ENCODE measurements around the gene TMEM108.

TMEM108 gene

DNA sequence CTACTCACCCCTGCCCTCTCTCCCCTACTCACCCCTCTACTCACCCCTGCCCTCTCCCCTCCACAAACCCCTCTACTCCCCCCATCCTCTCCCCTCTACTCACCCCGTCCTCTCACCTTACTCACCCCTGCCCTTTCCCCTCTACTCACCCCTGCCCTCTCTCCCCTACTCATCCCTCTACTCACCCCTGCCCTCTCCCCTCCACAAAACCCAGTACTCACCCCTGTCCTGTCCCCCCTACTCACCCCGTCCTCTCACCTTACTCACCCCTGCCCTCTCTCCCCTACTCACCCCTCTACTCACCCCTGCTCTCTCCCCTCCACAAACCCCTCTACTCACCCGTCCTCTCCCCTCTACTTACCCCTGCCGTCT lies 375.8 kb downstream of the TMEM108 start (continued):
- no peak for TF ChIP-seq ZNF704 (tag by site-specific recombination; IDR thresholded peaks at IDR 0.05)
- no peak for TF ChIP-seq PATZ1 (tag by site-specific recombination; IDR thresholded peaks at IDR 0.05)
- no peak for TF ChIP-seq ZBTB26 (tag by site-specific recombination; optimal IDR thresholded peaks at IDR 0.05)
- TF ChIP-seq, protein P1, sequence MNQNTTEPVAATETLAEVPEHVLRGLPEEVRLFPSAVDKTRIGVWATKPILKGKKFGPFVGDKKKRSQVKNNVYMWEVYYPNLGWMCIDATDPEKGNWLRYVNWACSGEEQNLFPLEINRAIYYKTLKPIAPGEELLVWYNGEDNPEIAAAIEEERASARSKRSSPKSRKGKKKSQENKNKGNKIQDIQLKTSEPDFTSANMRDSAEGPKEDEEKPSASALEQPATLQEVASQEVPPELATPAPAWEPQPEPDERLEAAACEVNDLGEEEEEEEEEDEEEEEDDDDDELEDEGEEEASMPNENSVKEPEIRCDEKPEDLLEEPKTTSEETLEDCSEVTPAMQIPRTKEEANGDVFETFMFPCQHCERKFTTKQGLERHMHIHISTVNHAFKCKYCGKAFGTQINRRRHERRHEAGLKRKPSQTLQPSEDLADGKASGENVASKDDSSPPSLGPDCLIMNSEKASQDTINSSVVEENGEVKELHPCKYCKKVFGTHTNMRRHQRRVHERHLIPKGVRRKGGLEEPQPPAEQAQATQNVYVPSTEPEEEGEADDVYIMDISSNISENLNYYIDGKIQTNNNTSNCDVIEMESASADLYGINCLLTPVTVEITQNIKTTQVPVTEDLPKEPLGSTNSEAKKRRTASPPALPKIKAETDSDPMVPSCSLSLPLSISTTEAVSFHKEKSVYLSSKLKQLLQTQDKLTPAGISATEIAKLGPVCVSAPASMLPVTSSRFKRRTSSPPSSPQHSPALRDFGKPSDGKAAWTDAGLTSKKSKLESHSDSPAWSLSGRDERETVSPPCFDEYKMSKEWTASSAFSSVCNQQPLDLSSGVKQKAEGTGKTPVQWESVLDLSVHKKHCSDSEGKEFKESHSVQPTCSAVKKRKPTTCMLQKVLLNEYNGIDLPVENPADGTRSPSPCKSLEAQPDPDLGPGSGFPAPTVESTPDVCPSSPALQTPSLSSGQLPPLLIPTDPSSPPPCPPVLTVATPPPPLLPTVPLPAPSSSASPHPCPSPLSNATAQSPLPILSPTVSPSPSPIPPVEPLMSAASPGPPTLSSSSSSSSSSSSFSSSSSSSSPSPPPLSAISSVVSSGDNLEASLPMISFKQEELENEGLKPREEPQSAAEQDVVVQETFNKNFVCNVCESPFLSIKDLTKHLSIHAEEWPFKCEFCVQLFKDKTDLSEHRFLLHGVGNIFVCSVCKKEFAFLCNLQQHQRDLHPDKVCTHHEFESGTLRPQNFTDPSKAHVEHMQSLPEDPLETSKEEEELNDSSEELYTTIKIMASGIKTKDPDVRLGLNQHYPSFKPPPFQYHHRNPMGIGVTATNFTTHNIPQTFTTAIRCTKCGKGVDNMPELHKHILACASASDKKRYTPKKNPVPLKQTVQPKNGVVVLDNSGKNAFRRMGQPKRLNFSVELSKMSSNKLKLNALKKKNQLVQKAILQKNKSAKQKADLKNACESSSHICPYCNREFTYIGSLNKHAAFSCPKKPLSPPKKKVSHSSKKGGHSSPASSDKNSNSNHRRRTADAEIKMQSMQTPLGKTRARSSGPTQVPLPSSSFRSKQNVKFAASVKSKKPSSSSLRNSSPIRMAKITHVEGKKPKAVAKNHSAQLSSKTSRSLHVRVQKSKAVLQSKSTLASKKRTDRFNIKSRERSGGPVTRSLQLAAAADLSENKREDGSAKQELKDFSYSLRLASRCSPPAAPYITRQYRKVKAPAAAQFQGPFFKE (tag by site-specific recombination; IDR thresholded peaks at IDR 0.05; ENCODE audit: borderline replicate concordance), result no peak
- no peak for TF ChIP-seq MZF1 (tag by site-specific recombination; IDR thresholded peaks at IDR 0.05; ENCODE audit: borderline replicate concordance)
- TF ChIP-seq, protein P2, sequence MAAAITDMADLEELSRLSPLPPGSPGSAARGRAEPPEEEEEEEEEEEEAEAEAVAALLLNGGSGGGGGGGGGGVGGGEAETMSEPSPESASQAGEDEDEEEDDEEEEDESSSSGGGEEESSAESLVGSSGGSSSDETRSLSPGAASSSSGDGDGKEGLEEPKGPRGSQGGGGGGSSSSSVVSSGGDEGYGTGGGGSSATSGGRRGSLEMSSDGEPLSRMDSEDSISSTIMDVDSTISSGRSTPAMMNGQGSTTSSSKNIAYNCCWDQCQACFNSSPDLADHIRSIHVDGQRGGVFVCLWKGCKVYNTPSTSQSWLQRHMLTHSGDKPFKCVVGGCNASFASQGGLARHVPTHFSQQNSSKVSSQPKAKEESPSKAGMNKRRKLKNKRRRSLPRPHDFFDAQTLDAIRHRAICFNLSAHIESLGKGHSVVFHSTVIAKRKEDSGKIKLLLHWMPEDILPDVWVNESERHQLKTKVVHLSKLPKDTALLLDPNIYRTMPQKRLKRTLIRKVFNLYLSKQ (tag by site-specific recombination; IDR thresholded peaks at IDR 0.05; ENCODE audit: borderline replicate concordance), result no peak
- TF ChIP-seq, protein P3, sequence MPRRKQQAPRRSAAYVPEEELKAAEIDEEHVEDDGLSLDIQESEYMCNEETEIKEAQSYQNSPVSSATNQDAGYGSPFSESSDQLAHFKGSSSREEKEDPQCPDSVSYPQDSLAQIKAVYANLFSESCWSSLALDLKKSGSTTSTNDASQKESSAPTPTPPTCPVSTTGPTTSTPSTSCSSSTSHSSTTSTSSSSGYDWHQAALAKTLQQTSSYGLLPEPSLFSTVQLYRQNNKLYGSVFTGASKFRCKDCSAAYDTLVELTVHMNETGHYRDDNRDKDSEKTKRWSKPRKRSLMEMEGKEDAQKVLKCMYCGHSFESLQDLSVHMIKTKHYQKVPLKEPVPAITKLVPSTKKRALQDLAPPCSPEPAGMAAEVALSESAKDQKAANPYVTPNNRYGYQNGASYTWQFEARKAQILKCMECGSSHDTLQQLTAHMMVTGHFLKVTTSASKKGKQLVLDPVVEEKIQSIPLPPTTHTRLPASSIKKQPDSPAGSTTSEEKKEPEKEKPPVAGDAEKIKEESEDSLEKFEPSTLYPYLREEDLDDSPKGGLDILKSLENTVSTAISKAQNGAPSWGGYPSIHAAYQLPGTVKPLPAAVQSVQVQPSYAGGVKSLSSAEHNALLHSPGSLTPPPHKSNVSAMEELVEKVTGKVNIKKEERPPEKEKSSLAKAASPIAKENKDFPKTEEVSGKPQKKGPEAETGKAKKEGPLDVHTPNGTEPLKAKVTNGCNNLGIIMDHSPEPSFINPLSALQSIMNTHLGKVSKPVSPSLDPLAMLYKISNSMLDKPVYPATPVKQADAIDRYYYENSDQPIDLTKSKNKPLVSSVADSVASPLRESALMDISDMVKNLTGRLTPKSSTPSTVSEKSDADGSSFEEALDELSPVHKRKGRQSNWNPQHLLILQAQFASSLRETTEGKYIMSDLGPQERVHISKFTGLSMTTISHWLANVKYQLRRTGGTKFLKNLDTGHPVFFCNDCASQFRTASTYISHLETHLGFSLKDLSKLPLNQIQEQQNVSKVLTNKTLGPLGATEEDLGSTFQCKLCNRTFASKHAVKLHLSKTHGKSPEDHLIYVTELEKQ (tag by site-specific recombination; IDR thresholded peaks at IDR 0.05; ENCODE audit: borderline replicate concordance), result no peak
- no peak for TF ChIP-seq REPIN1 (tag by site-specific recombination; IDR thresholded peaks at IDR 0.05; ENCODE audit: low read depth)
- no peak for TF ChIP-seq ZNF280C (tag by site-specific recombination; IDR thresholded peaks at IDR 0.05)
- TF ChIP-seq KLF8 (tag by site-specific recombination; IDR thresholded peaks at IDR 0.05), result no peak
- no peak for TF ChIP-seq YY2 (tag by site-specific recombination; IDR thresholded peaks at IDR 0.05)
- TF ChIP-seq ZNF791 (tag by site-specific recombination; IDR thresholded peaks at IDR 0.05), result no peak
- TF ChIP-seq EGR2 (tag by site-specific recombination; IDR thresholded peaks at IDR 0.05; ENCODE audit: low read depth), result no peak
- TF ChIP-seq ZNF701 (tag by site-specific recombination; IDR thresholded peaks at IDR 0.05), result no peak

Data from HEK293 (cell line).